Glomerular visceral epithelial cell (primary cell): ENCODE results near the gene DKKL1.

ENCODE experiments used
- DNase-seq: peaks from one replicate; pipeline ENCODE4 v3.0.0-alpha.2; 2016; ENCODE audit errors: extremely low spot score

DKKL1 gene

GRCh38 chr19:49396738-49397505 lies 33.2 kb downstream of the DKKL1 start:
- DNase-seq: no peak

GRCh38 chr19:49398001-49398615 lies 34.4 kb downstream of the DKKL1 start:
- DNase-seq: no peak

- DNase-seq: no peak
These were observed 35.3 kb downstream of the DKKL1 start for GRCh38 chr19:49398931-49399330.

- no peak for DNase-seq
These were observed 36.4 kb downstream of the DKKL1 start for GRCh38 chr19:49400029-49400428.

GRCh38 chr19:49403404-49404187 lies 39.9 kb downstream of the DKKL1 start:
- no peak for DNase-seq

GRCh38 chr19:49407079-49407478 lies 43.4 kb downstream of the DKKL1 start:
- no peak for DNase-seq

GRCh38 chr19:49407482-49408015 lies 43.9 kb downstream of the DKKL1 start:
- DNase-seq: no peak

GRCh38 chr19:49408816-49409440 lies 45.3 kb downstream of the DKKL1 start:
- peak; percentile 50 for DNase-seq

GRCh38 chr19:49409441-49410029 lies 45.9 kb downstream of the DKKL1 start:
- DNase-seq: no peak

- DNase-seq: no peak
These were observed 48.1 kb downstream of the DKKL1 start for GRCh38 chr19:49411681-49412326.

GRCh38 chr19:49413348-49413747 lies 49.7 kb downstream of the DKKL1 start:
- DNase-seq: no peak

- DNase-seq: no peak
These were observed 50.6 kb downstream of the DKKL1 start for GRCh38 chr19:49414256-49414655.

- no peak for DNase-seq
These were observed 51.6 kb downstream of the DKKL1 start for GRCh38 chr19:49415102-49415809.

- DNase-seq: no peak
These were observed 52.1 kb downstream of the DKKL1 start for GRCh38 chr19:49415810-49416200.

GRCh38 chr19:49417088-49417487 lies 53.4 kb downstream of the DKKL1 start:
- no peak for DNase-seq

- no peak for DNase-seq
These were observed 54.8 kb downstream of the DKKL1 start for GRCh38 chr19:49418511-49418910.

- no peak for DNase-seq
These were observed 55.5 kb downstream of the DKKL1 start for GRCh38 chr19:49419173-49419572.

GRCh38 chr19:49420227-49420626 lies 56.5 kb downstream of the DKKL1 start:
- no peak for DNase-seq

- peak; percentile 23 for DNase-seq
These were observed 57.6 kb downstream of the DKKL1 start for GRCh38 chr19:49421039-49421877.

GRCh38 chr19:49421878-49422202 lies 58.2 kb downstream of the DKKL1 start:
- no peak for DNase-seq
